ENCODE results near the gene GPATCH2L. TPM values are rescaled to one million over a fixed set of nuclear protein-coding genes. Genes with fewer than 3 reads are reported as not detected.

Gene GPATCH2L
- polyA plus RNA-seq, 1 donor (not counting 4 experiments of a cell fraction or from before 2014, with no cell fraction given), result 28.8 TPM

GRCh38 chr14:76227450-76228050, 75.8 kb downstream of the GPATCH2L start:
- H3K27ac ChIP-seq (ENCODE audit: control insufficient read depth, insufficient read depth, low read length), result no peak overlapping the region
- DNase-seq (ENCODE audit: low read depth, low spot score) (no peak), FAIRE-seq (no peak)
- no peaks in the 10 kb centered on the region for H3K9me3 ChIP-seq (ENCODE audit: control insufficient read depth, low read depth, low read length)
- H3K4me3 ChIP-seq (ENCODE audit: control insufficient read depth in 2 of 3, extremely low read depth in 1 of 3, insufficient read depth in 2 of 3, low read depth in 1 of 3, low read length in 3 of 3), result no peak overlapping the region
- H3K9ac ChIP-seq (ENCODE audit: control insufficient read depth, extremely low read depth, insufficient read depth, low read length), result no peak overlapping the region
- H3K9me1 ChIP-seq (ENCODE audit: control insufficient read depth, extremely low read depth, insufficient read depth, low read length), result no peaks in the 10 kb centered on the region
- H2AFZ ChIP-seq (ENCODE audit: control insufficient read depth, low read length), result no peak overlapping the region
- H3K79me2 ChIP-seq (ENCODE audit: control insufficient read depth, insufficient read depth, low read length), result no peaks in the 10 kb centered on the region
- H3K4me1 ChIP-seq (ENCODE audit: control insufficient read depth, extremely low read depth, insufficient read depth, low read length), result no peaks in the 10 kb centered on the region
- no peaks in the 10 kb centered on the region for H4K20me1 ChIP-seq (ENCODE audit: control insufficient read depth, extremely low read depth, insufficient read depth, low read length)
- dilution Hi-C loops (cut with MboI; ENCODE audit: extremely low pct_ligation_motif_present, low sequenced_read_pairs), result no loop called here
- TF ChIP-seq EZH2 (IDR thresholded peaks at IDR 0.05; ENCODE audit: low read length), result no peak
- TF ChIP-seq CTCF (optimal IDR thresholded peaks at IDR 0.05 in 1 of 3, IDR thresholded peaks at IDR 0.05 in 1 of 3, conservative IDR thresholded peaks at IDR 0.05 in 1 of 3; ENCODE audit: extremely low read depth in 1 of 3, insufficient read depth in 2 of 3, low read length in 3 of 3), result no peak
- H3K36me3 ChIP-seq (ENCODE audit: control insufficient read depth in 2 of 2, extremely low read depth in 1 of 2, insufficient read depth in 2 of 2, low read length in 2 of 2), result no peaks in the 10 kb centered on the region
- no peaks in the 10 kb centered on the region for H3K27me3 ChIP-seq (ENCODE audit: control insufficient read depth, extremely low read depth, insufficient read depth, low read length)
- H3K4me2 ChIP-seq (ENCODE audit: control insufficient read depth, extremely low read depth, insufficient read depth, low read depth, low read length), result no peak overlapping the region

GRCh38 chr14:76228138-76228537, 76.4 kb downstream of the GPATCH2L start:
- no peak overlapping the region for H2AFZ ChIP-seq (ENCODE audit: control insufficient read depth, low read length)
- H4K20me1 ChIP-seq (ENCODE audit: control insufficient read depth, extremely low read depth, insufficient read depth, low read length), result no peaks in the 10 kb centered on the region
- dilution Hi-C loops (cut with MboI; ENCODE audit: extremely low pct_ligation_motif_present, low sequenced_read_pairs), result no loop called here
- no peaks in the 10 kb centered on the region for H3K4me1 ChIP-seq (ENCODE audit: control insufficient read depth, extremely low read depth, insufficient read depth, low read length)
- TF ChIP-seq CTCF (optimal IDR thresholded peaks at IDR 0.05 in 1 of 3, IDR thresholded peaks at IDR 0.05 in 1 of 3, conservative IDR thresholded peaks at IDR 0.05 in 1 of 3; ENCODE audit: extremely low read depth in 1 of 3, insufficient read depth in 2 of 3, low read length in 3 of 3), result no peak
- TF ChIP-seq EZH2 (IDR thresholded peaks at IDR 0.05; ENCODE audit: low read length), result no peak
- FAIRE-seq (no peak), DNase-seq (ENCODE audit: low read depth, low spot score) (no peak)
- H3K27ac ChIP-seq (ENCODE audit: control insufficient read depth, insufficient read depth, low read length), result no peak overlapping the region
- no peak overlapping the region for H3K4me3 ChIP-seq (ENCODE audit: control insufficient read depth in 2 of 3, extremely low read depth in 1 of 3, insufficient read depth in 2 of 3, low read depth in 1 of 3, low read length in 3 of 3)
- no peaks in the 10 kb centered on the region for H3K27me3 ChIP-seq (ENCODE audit: control insufficient read depth, extremely low read depth, insufficient read depth, low read length)
- no peak overlapping the region for H3K4me2 ChIP-seq (ENCODE audit: control insufficient read depth, extremely low read depth, insufficient read depth, low read depth, low read length)
- H3K9me3 ChIP-seq (ENCODE audit: control insufficient read depth, low read depth, low read length), result no peaks in the 10 kb centered on the region
- no peak overlapping the region for H3K9ac ChIP-seq (ENCODE audit: control insufficient read depth, extremely low read depth, insufficient read depth, low read length)
- no peaks in the 10 kb centered on the region for H3K9me1 ChIP-seq (ENCODE audit: control insufficient read depth, extremely low read depth, insufficient read depth, low read length)
- H3K36me3 ChIP-seq (ENCODE audit: control insufficient read depth in 2 of 2, extremely low read depth in 1 of 2, insufficient read depth in 2 of 2, low read length in 2 of 2), result no peaks in the 10 kb centered on the region
- H3K79me2 ChIP-seq (ENCODE audit: control insufficient read depth, insufficient read depth, low read length), result no peaks in the 10 kb centered on the region
